Trophoblast cell (in vitro differentiated cells and primary cell): ENCODE data around the gene IL17F.
"Not testable (repeated sequence)": the region's sequence is repeated elsewhere in the genome, so short reads cannot be mapped to it uniquely, and the experiment has no call there.

Experiments used
- DNase-seq, 2 donors: peaks; one replicate each; pipeline ENCODE4 v3.0.0-alpha.2; 2016
- H2AFZ ChIP-seq: 2 replicates; pipeline ENCODE4 v1.6.1; 2013; ENCODE audit warnings: low read length, moderate library complexity, mild to moderate bottlenecking; ENCODE audit not compliant: insufficient read depth, poor library complexity
- H2AK5ac ChIP-seq: 2 replicates; pipeline ENCODE4 v1.6.1; 2013; ENCODE audit warnings: mild to moderate bottlenecking, low read length
- H2BK120ac ChIP-seq: 2 replicates; pipeline ENCODE4 v1.6.1; 2013; ENCODE audit warnings: low read length, mild to moderate bottlenecking, moderate library complexity; ENCODE audit not compliant: insufficient read depth, poor library complexity
- H2BK12ac ChIP-seq: 2 replicates; pipeline ENCODE4 v1.6.1; 2013; ENCODE audit warnings: mild to moderate bottlenecking, low read length, moderate library complexity
- H2BK5ac ChIP-seq: 2 replicates; pipeline ENCODE4 v1.6.1; 2013; ENCODE audit warnings: low read length, low read depth, moderate library complexity, mild to moderate bottlenecking; ENCODE audit not compliant: poor library complexity
- H3K14ac ChIP-seq: 2 replicates; pipeline ENCODE4 v1.6.1; 2013; ENCODE audit warnings: mild to moderate bottlenecking, low read length
- H3K18ac ChIP-seq: 2 replicates; pipeline ENCODE4 v1.6.1; 2013; ENCODE audit warnings: mild to moderate bottlenecking, low read length
- H3K23ac ChIP-seq: 2 replicates; pipeline ENCODE4 v1.6.1; 2013; ENCODE audit warnings: low read length
- H3K27ac ChIP-seq: 2 replicates; pipeline ENCODE4 v1.5.1; 2013; ENCODE audit warnings: low read depth, mild to moderate bottlenecking, inconsistent platforms, low read length, moderate library complexity
- H3K27me3 ChIP-seq: 2 replicates; pipeline ENCODE4 v1.6.1; 2013; ENCODE audit warnings: inconsistent platforms, mild to moderate bottlenecking, low read length, moderate library complexity; ENCODE audit not compliant: insufficient read depth
- H3K36me3 ChIP-seq, 2 experiments: 1 replicate in 1 of 2; 2 replicates in 1 of 2; pipeline ENCODE4 v1.6.1; 2013; ENCODE audit warnings: low read length in 2 of 2, mild to moderate bottlenecking in 2 of 2, moderate library complexity in 1 of 2; ENCODE audit not compliant: insufficient read depth in 2 of 2, control insufficient read depth in 1 of 2
- H3K4ac ChIP-seq: 2 replicates; pipeline ENCODE4 v1.6.1; 2013; ENCODE audit warnings: low read depth, mild to moderate bottlenecking, low read length, moderate library complexity
- H3K4me1 ChIP-seq, 2 experiments: 1 replicate in 1 of 2; 2 replicates in 1 of 2; pipeline ENCODE4 v1.6.1; 2013; ENCODE audit warnings: low read length in 2 of 2, mild to moderate bottlenecking in 2 of 2, moderate library complexity in 1 of 2; ENCODE audit not compliant: insufficient read depth in 2 of 2, control insufficient read depth in 1 of 2
- H3K4me2 ChIP-seq: 2 replicates; pipeline ENCODE4 v1.6.1; 2013; ENCODE audit warnings: inconsistent platforms, mild to moderate bottlenecking, low read length, moderate library complexity
- H3K4me3 ChIP-seq: 2 replicates; pipeline ENCODE4 v1.5.1; 2013; ENCODE audit warnings: mild to moderate bottlenecking, low read depth, low read length, inconsistent platforms
- H3K79me1 ChIP-seq: one replicate; pipeline ENCODE4 v1.6.1; 2013; ENCODE audit warnings: low read length
- H3K79me2 ChIP-seq: 2 replicates; pipeline ENCODE4 v1.6.1; 2013; ENCODE audit warnings: low read length, mild to moderate bottlenecking; ENCODE audit not compliant: control insufficient read depth, insufficient read depth, poor library complexity
- H3K9ac ChIP-seq: 2 replicates; pipeline ENCODE4 v1.6.1; 2013; ENCODE audit warnings: mild to moderate bottlenecking, low read length
- H3K9me3 ChIP-seq: 2 replicates; pipeline ENCODE4 v1.6.1; 2013; ENCODE audit warnings: low read depth, mild to moderate bottlenecking, control low read depth, inconsistent platforms, low read length; ENCODE audit not compliant: insufficient read depth
- H4K12ac ChIP-seq: 2 replicates; pipeline ENCODE4 v1.6.1; 2013; ENCODE audit warnings: low read depth, mild to moderate bottlenecking, low read length, moderate library complexity
- H4K8ac ChIP-seq: 2 replicates; pipeline ENCODE4 v1.6.1; 2013; ENCODE audit warnings: low read depth, mild to moderate bottlenecking, low read length, moderate library complexity
- H4K91ac ChIP-seq: one replicate; pipeline ENCODE4 v1.6.1; 2013; ENCODE audit warnings: low read depth, mild to moderate bottlenecking, low read length, moderate library complexity
- WGBS: extraction: QIAGEN DNeasy Blood & Tissue Kit; methylation state at CpG from one replicate; pipeline ENCODE4 v1.1.7; 2013; ENCODE audit warnings: missing lambda C conversion rate; ENCODE audit not compliant: insufficient read length, insufficient coverage; ENCODE audit errors: extremely low coverage; 5-methylcytosine and 5-hydroxymethylcytosine counted together

Gene IL17F

DNA sequence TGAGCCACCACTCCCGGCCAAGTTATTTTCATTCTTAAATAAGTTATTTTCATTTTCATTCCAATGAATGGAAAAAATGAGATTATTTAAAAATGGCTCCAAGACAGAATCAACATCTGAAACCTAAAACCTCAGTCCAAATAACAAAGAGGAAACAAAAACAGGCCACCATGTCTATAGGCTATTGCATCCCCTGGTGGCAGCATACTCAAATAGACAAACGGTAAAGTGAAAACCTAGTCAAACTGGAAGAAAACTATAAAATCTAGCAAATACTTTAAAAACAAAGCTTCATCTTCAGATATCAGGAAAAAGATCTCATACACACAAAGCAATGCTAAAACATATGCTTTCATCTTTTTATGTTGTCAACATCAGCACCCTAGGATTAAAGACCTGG, 37.2 kb downstream of the IL17F start:
- Histone ChIP-seq H2BK120ac (no peak overlapping the region), H4K8ac (no peak overlapping the region), H3K4ac (no peak overlapping the region), H2AK5ac (no peak overlapping the region), H3K4me1 (no peaks in the 10 kb centered on the region), H3K9me3 (no peaks in the 10 kb centered on the region), H3K23ac (no peak overlapping the region), H3K4me3 (no peak overlapping the region), H3K14ac (no peak overlapping the region), H4K91ac (no peak overlapping the region), H2AFZ (no peak overlapping the region), H3K4me2 (no peak overlapping the region), H2BK5ac (no peak overlapping the region), H3K79me2 (no peaks in the 10 kb centered on the region), H3K79me1 (no peaks in the 10 kb centered on the region), H2BK12ac (no peak overlapping the region), H3K27ac (no peak overlapping the region), H3K36me3 (no peaks in the 10 kb centered on the region), H3K18ac (no peak overlapping the region), H3K27me3 (no peaks in the 10 kb centered on the region), H3K9ac (no peak overlapping the region), H4K12ac (no peak overlapping the region)
- no peak for DNase-seq
- WGBS = no CpG with 5 or more reads among the region's 2 CpGs

DNA sequence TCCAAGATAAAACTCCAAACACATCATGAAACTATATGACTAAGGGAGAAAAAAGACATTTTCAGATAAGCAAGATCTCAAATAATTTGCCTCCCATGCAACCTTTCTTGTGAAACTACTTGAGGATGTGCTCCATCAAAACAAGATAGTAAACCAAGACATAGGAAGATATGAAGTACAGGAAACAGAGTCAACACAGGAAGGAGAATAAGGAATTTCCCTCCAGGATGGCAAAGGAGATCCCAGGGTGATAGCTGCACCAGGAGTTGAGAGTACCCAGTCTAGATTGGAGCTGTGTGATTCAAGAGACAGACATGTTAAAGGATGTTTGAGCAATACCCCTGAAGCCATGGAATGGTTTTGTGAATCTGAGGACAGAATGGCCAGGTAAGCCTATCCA, 42.8 kb downstream of the IL17F start:
- Histone ChIP-seq H2BK120ac (no peak overlapping the region), H3K4me2 (no peak overlapping the region), H4K8ac (no peak overlapping the region), H2BK5ac (no peak overlapping the region), H4K12ac (no peak overlapping the region), H3K4me1 (no peaks in the 10 kb centered on the region), H3K36me3 (no peaks in the 10 kb centered on the region), H3K23ac (no peak overlapping the region), H2AFZ (no peak overlapping the region), H3K4me3 (no peak overlapping the region), H4K91ac (no peak overlapping the region), H3K18ac (no peak overlapping the region), H3K14ac (no peak overlapping the region), H3K9me3 (peaks cover 2% of the 10 kb centered on the region), H3K27ac (no peak overlapping the region), H3K79me1 (no peaks in the 10 kb centered on the region), H2AK5ac (no peak overlapping the region), H3K9ac (no peak overlapping the region), H2BK12ac (no peak overlapping the region), H3K27me3 (no peaks in the 10 kb centered on the region), H3K79me2 (no peaks in the 10 kb centered on the region), H3K4ac (no peak overlapping the region)
- DNase-seq = peak; percentile 80 to 92

DNA sequence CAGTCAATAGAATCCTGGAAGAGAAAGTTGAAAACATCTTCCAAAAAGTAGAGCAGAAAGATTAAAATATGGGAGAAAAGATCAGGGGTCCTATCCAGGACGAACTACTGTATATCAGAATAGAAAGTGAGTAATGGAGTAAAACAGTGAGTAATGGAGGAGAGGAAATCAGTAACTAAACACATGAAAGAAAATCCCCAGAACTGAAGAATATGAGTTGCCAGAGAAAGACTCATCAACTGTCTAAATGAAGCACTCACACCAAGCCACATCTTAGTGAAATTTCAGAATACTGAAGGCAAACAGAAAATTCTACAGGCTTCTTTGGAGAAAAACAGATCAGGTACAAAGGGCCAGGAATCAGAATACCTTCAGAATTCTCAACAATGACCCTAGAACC, 43.3 kb downstream of the IL17F start:
- H3K4me3 ChIP-seq = no peak overlapping the region
- H3K9me3 ChIP-seq = peaks cover 2% of the 10 kb centered on the region
- H3K4ac ChIP-seq = no peak overlapping the region
- no peaks in the 10 kb centered on the region for H3K27me3 ChIP-seq
- no peaks in the 10 kb centered on the region for H3K79me2 ChIP-seq
- H3K4me2 ChIP-seq = no peak overlapping the region
- no peak overlapping the region for H2BK5ac ChIP-seq
- no peaks in the 10 kb centered on the region for H3K79me1 ChIP-seq
- no CpG with 5 or more reads among the region's 1 CpG for WGBS
- H3K36me3 ChIP-seq = no peaks in the 10 kb centered on the region
- no peak overlapping the region for H3K14ac ChIP-seq
- no peak overlapping the region for H2AFZ ChIP-seq
- no peak overlapping the region for H3K23ac ChIP-seq
- no peak overlapping the region for H4K12ac ChIP-seq
- H3K18ac ChIP-seq = no peak overlapping the region
- no peak overlapping the region for H2BK12ac ChIP-seq
- no peak overlapping the region for H3K27ac ChIP-seq
- no peak overlapping the region for H2AK5ac ChIP-seq
- no peak for DNase-seq
- H4K8ac ChIP-seq = no peak overlapping the region
- no peak overlapping the region for H4K91ac ChIP-seq
- H3K9ac ChIP-seq = no peak overlapping the region
- no peak overlapping the region for H2BK120ac ChIP-seq
- no peaks in the 10 kb centered on the region for H3K4me1 ChIP-seq

DNA sequence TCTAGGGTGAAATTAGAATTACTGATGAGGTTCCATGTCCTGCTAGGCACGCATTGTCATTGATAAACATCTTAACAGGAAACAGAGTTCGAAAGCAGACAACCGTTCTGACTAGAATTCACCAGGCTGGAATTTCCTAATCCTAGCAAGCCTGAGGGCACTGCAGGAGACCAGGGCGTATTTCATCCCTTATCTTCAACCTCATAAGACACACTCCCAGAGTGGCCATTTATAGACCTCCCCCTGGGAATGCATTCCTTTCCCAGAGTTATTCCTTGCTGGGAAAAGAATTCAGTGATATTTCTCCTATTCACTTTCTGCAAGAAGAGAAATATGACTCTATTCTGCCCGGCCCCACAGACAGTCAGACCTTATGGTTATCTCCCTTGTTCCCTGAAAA, 44.2 kb downstream of the IL17F start:
- H3K4me1 ChIP-seq, H3K4me3 ChIP-seq, H3K9ac ChIP-seq, H3K79me1 ChIP-seq, H2AK5ac ChIP-seq, H3K36me3 ChIP-seq, H2BK120ac ChIP-seq, H2BK12ac ChIP-seq, H4K12ac ChIP-seq, H3K4me2 ChIP-seq, H3K79me2 ChIP-seq, H3K9me3 ChIP-seq, H3K27me3 ChIP-seq, H3K4ac ChIP-seq, H3K27ac ChIP-seq, H2BK5ac ChIP-seq, H3K14ac ChIP-seq, H4K91ac ChIP-seq, H2AFZ ChIP-seq, H4K8ac ChIP-seq, H3K23ac ChIP-seq, H3K18ac ChIP-seq: not testable (repeated sequence)
- WGBS = no CpG with 5 or more reads among the region's 5 CpGs
- peak; percentile 17 to 47 for DNase-seq

DNA sequence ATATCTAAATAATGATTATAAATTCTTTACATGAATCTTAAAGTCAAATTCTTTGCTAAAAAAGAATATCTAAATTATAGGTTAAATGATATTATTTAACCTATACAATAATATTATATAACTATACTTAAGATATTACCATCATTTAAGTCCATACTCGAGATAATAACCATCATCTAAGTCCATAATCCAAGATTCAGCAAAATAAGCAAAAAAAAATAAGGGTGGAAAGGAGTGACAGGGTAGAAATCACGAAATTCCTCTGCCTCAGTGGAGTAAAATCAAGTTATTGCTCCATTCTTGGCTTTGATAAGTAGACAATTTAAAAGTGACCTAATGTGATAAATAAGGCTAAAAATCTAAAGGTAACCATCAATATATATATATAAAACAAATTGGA, 48.4 kb downstream of the IL17F start:
- Histone ChIP-seq H3K9me3 (peaks cover 2% of the 10 kb centered on the region), H4K12ac (no peak overlapping the region), H3K36me3 (no peaks in the 10 kb centered on the region), H2AK5ac (no peak overlapping the region), H3K79me2 (no peaks in the 10 kb centered on the region), H2BK12ac (no peak overlapping the region), H3K4me3 (no peak overlapping the region), H3K4me1 (no peaks in the 10 kb centered on the region), H2BK120ac (no peak overlapping the region), H3K18ac (no peak overlapping the region), H4K8ac (no peak overlapping the region), H3K27me3 (no peaks in the 10 kb centered on the region), H3K23ac (no peak overlapping the region), H3K79me1 (no peaks in the 10 kb centered on the region), H3K9ac (no peak overlapping the region), H2BK5ac (no peak overlapping the region), H2AFZ (no peak overlapping the region), H4K91ac (no peak overlapping the region), H3K4me2 (no peak overlapping the region), H3K27ac (no peak overlapping the region), H3K4ac (no peak overlapping the region), H3K14ac (no peak overlapping the region)
- WGBS = no CpG with 5 or more reads among the region's 2 CpGs
- DNase-seq = no peak
